Measurements from ENCODE around the gene TMEM132D. TPM values are rescaled to one million over a fixed set of nuclear protein-coding genes. Genes with fewer than 3 reads are reported as not detected.

The TMEM132D gene
- polyA plus RNA-seq, 1 experiment, result 0.02 TPM

- H3K36me3 ChIP-seq (ENCODE audit: control insufficient read depth, insufficient read depth, low read length), result no peaks in the 10 kb centered on the region
- H3K27me3 ChIP-seq (ENCODE audit: control insufficient read depth, insufficient read depth, low read length), result no peaks in the 10 kb centered on the region
- no peak for DNase-seq (ENCODE audit: low read depth)
- H3K4me3 ChIP-seq (ENCODE audit: low read depth, low read length), result no peak overlapping the region
- POLR2A ChIA-PET, result no interaction called here
- TF ChIP-seq CTCF (IDR thresholded peaks at IDR 0.05; ENCODE audit: insufficient read depth, low read depth, low read length), result no peak
- CTCF ChIA-PET, result no interaction called here
These were observed 380.2 kb downstream of the TMEM132D start for GRCh38 chr12:129523621-129524020.

- TF ChIP-seq CTCF (IDR thresholded peaks at IDR 0.05; ENCODE audit: insufficient read depth, low read depth, low read length), result no peak
- CTCF ChIA-PET, result interaction anchor here (0.6 kb wide), 1 partner anchor 1458 kb away, joined by 3 read pairs; no protein-coding TSS in a partner anchor
- Histone ChIP-seq H3K27me3 (ENCODE audit: control insufficient read depth, insufficient read depth, low read length) (no peaks in the 10 kb centered on the region), H3K4me3 (ENCODE audit: low read depth, low read length) (no peak overlapping the region), H3K36me3 (ENCODE audit: control insufficient read depth, insufficient read depth, low read length) (no peaks in the 10 kb centered on the region)
- DNase-seq (ENCODE audit: low read depth), result no peak
- POLR2A ChIA-PET, result no interaction called here
These were observed 383.1 kb downstream of the TMEM132D start for GRCh38 chr12:129520739-129521138.

- POLR2A ChIA-PET, result no interaction called here
- no peak for TF ChIP-seq CTCF (IDR thresholded peaks at IDR 0.05; ENCODE audit: insufficient read depth, low read depth, low read length)
- Histone ChIP-seq H3K36me3 (ENCODE audit: control insufficient read depth, insufficient read depth, low read length) (no peaks in the 10 kb centered on the region), H3K27me3 (ENCODE audit: control insufficient read depth, insufficient read depth, low read length) (no peaks in the 10 kb centered on the region), H3K4me3 (ENCODE audit: low read depth, low read length) (no peak overlapping the region)
- no peak for DNase-seq (ENCODE audit: low read depth)
- CTCF ChIA-PET, result no interaction called here
These were observed 400.0 kb downstream of the TMEM132D start for GRCh38 chr12:129503802-129504201.

- no peaks in the 10 kb centered on the region for H3K36me3 ChIP-seq (ENCODE audit: control insufficient read depth, insufficient read depth, low read length)
- ChIA-PET CTCF (no interaction called here), POLR2A (no interaction called here)
- no peak overlapping the region for H3K4me3 ChIP-seq (ENCODE audit: low read depth, low read length)
- TF ChIP-seq CTCF (IDR thresholded peaks at IDR 0.05; ENCODE audit: insufficient read depth, low read depth, low read length), result no peak
- DNase-seq (ENCODE audit: low read depth), result no peak
- no peaks in the 10 kb centered on the region for H3K27me3 ChIP-seq (ENCODE audit: control insufficient read depth, insufficient read depth, low read length)
These were observed 407.6 kb downstream of the TMEM132D start for GRCh38 chr12:129496226-129496625.

- Histone ChIP-seq H3K36me3 (ENCODE audit: control insufficient read depth, insufficient read depth, low read length) (no peaks in the 10 kb centered on the region), H3K27me3 (ENCODE audit: control insufficient read depth, insufficient read depth, low read length) (no peaks in the 10 kb centered on the region), H3K4me3 (ENCODE audit: low read depth, low read length) (no peak overlapping the region)
- ChIA-PET CTCF (no interaction called here), POLR2A (no interaction called here)
- no peak for DNase-seq (ENCODE audit: low read depth)
- no peak for TF ChIP-seq CTCF (IDR thresholded peaks at IDR 0.05; ENCODE audit: insufficient read depth, low read depth, low read length)
These were observed 409.1 kb downstream of the TMEM132D start for GRCh38 chr12:129494766-129495165.
